CD4-positive, alpha-beta T cell (primary cell): ENCODE measurements around the gene SP6. TPM values are rescaled to one million over a fixed set of nuclear protein-coding genes. Genes with fewer than 3 reads are reported as not detected.

Experiments used
- ATAC-seq: fragments of 200-7000 bp; cut with Tn5 transposase; one replicate; pipeline ENCODE4 v1.10.0; 2022; ENCODE audit warnings: mild to moderate bottlenecking; ENCODE audit not compliant: poor library complexity
- CTCF ChIA-PET: fragments of 350-600 bp; sonication (Branson Sonifier 250); formaldehyde crosslinking; loops from one replicate; lab custom pipeline; 2021; ENCODE audit warnings: antibody characterized with exemption, inconsistent platforms; lab: Charles Lee
- POLR2A ChIA-PET: fragments of 350-600 bp; sonication (Branson Sonifier 250); formaldehyde crosslinking; loops from one replicate; lab custom pipeline; 2021; ENCODE audit warnings: antibody characterized with exemption, inconsistent platforms; lab: Charles Lee
- DNase-seq, 14 experiments: peaks; one replicate each; pipeline ENCODE4 v3.0.0-alpha.2; 2013 to 2020; ENCODE audit warnings: mixed read lengths in 2 of 14
- H3K27ac ChIP-seq, 2 donors: one replicate each; pipeline versions ENCODE4 v1.5.1 to v1.7.0; 2013; ENCODE audit warnings: low read length in 2 of 2, low read depth in 1 of 2, mild to moderate bottlenecking in 1 of 2
- H3K27me3 ChIP-seq, 2 experiments: 1 replicate in 1 of 2; 2 replicates in 1 of 2; pipeline versions ENCODE4 v1.6.1 to v1.7.0; 2013; ENCODE audit warnings: low read length in 2 of 2, control low read depth in 1 of 2, mild to moderate bottlenecking in 1 of 2, moderate library complexity in 1 of 2; ENCODE audit not compliant: insufficient read depth in 2 of 2, control insufficient read depth in 1 of 2
- H3K36me3 ChIP-seq: one replicate; pipeline ENCODE4 v1.6.1; 2013; ENCODE audit warnings: low read length, control low read depth; ENCODE audit not compliant: insufficient read depth
- H3K4me1 ChIP-seq: one replicate; pipeline ENCODE4 v1.6.1; 2013; ENCODE audit warnings: low read length, control low read depth; ENCODE audit not compliant: insufficient read depth
- H3K4me3 ChIP-seq: one replicate; pipeline ENCODE4 v1.5.1; 2013; ENCODE audit warnings: mild to moderate bottlenecking, low read length, moderate library complexity
- H3K9me3 ChIP-seq, 2 experiments: 1 replicate in 1 of 2; 2 replicates in 1 of 2; pipeline versions ENCODE4 v1.6.1 to v1.7.0; 2013; ENCODE audit warnings: low read length in 2 of 2, mild to moderate bottlenecking in 2 of 2, control low read depth in 1 of 2, moderate library complexity in 1 of 2; ENCODE audit not compliant: control insufficient read depth in 1 of 2, insufficient read depth in 1 of 2
- H3K27ac Mint-ChIP-seq: one replicate; pipeline ENCODE4 v1.8.0; 2020; ENCODE audit warnings: mixed read lengths
- H3K27me3 Mint-ChIP-seq: one replicate; pipeline ENCODE4 v1.8.0; 2021; ENCODE audit warnings: mixed read lengths
- H3K36me3 Mint-ChIP-seq: one replicate; pipeline ENCODE4 v1.8.0; 2021; ENCODE audit warnings: low read depth, mixed read lengths
- H3K4me1 Mint-ChIP-seq: one replicate; pipeline ENCODE4 v1.8.0; 2021; ENCODE audit warnings: low read depth, mixed read lengths
- H3K4me3 Mint-ChIP-seq: one replicate; pipeline ENCODE4 v1.8.0; 2020; ENCODE audit warnings: mild to moderate bottlenecking, mixed read lengths
- H3K9me3 Mint-ChIP-seq: one replicate; pipeline ENCODE4 v1.8.0; 2020; ENCODE audit warnings: mixed read lengths
- CTCF ChIP-seq: fragments of 200-600 bp; IDR thresholded peaks from one replicate; pipeline ENCODE4 v1.8.0; 2022; ENCODE audit warnings: antibody characterized with exemption, mild to moderate bottlenecking
- intact Hi-C, 2 experiments: fragments of 100-400 bp; cut with DNase I in 1 of 2; cut with micrococcal nuclease in 1 of 2; formaldehyde crosslinking; loops; one replicate each; pipeline versions ENCODE4 v1.15.1 to v1.9.0; 2023 to 2025; cut with DNase I, micrococcal nuclease
- total RNA-seq, 174 experiments: library from RNA in 2 of 174; stranded (reverse) in 2 of 174; gene quantifications; one replicate each; pipeline ENCODE4 v1.2.3 and lab custom pipeline; 2021 to 2026

SP6 gene
- total RNA-seq, 2 experiments from 2014 or later: 0.17 to 0.27 TPM

- Mint-ChIP-seq H3K27me3 (no peaks in the 10 kb centered on the region), H3K4me1 (peaks cover 63% of the 10 kb centered on the region)
- POLR2A ChIA-PET: interaction anchor here (1.1 to 1.3 kb wide), 2 partner anchors 11 to 56 kb away, joined by 3 to 6 read pairs; partner anchors contain the start of gene SCRN2
Observed at GRCh38 chr17:47897561-47897960, 46.6 kb upstream of the SP6 start.

GRCh38 chr17:47896672-47897490 lies 45.9 kb upstream of the SP6 start:
- H3K27ac Mint-ChIP-seq: peak overlapping the region; percentile 94
- Histone ChIP-seq H3K4me3 (peak overlapping the region; percentile 96), H3K36me3 (peaks cover 36% of the 10 kb centered on the region), H3K27me3 (no peaks in the 10 kb centered on the region), H3K27ac (peak overlapping the region; percentile 95 to 98), H3K9me3 (no peaks in the 10 kb centered on the region), H3K4me1 (peaks cover 38% of the 10 kb centered on the region)
- peaks cover 58% of the 10 kb centered on the region for H3K36me3 Mint-ChIP-seq
- no peak for TF ChIP-seq CTCF
- H3K4me3 Mint-ChIP-seq: peak overlapping the region; percentile 96
- ATAC-seq (no peak), DNase-seq (no peak)
- no peaks in the 10 kb centered on the region for H3K9me3 Mint-ChIP-seq
- CTCF ChIA-PET: interaction anchor here (1.1 kb wide), 1 partner anchor 54 kb away, joined by 3 read pairs; no protein-coding TSS in a partner anchor
- H3K27me3 Mint-ChIP-seq: no peaks in the 10 kb centered on the region
- POLR2A ChIA-PET: interaction anchor here (0.7 to 2.1 kb wide), 6 partner anchors 11 to 74 kb away, joined by 3 to 7 read pairs (median 6); partner anchors contain the start of genes CDK5RAP3 and SCRN2
- intact Hi-C loops: loop anchor here (1.0 to 5.0 kb wide), 4 partner anchors 44 to 245 kb away; partner anchors contain the start of genes PNPO (in 1 of the 2) and SNX11 (in 1 of the 2)
- peaks cover 57% of the 10 kb centered on the region for H3K4me1 Mint-ChIP-seq

More at GRCh38 chr17:47897561-47897960, 46.6 kb upstream of the SP6 start:
- no peaks in the 10 kb centered on the region for H3K9me3 ChIP-seq
- CTCF ChIA-PET: interaction anchor here (1.1 kb wide), 1 partner anchor 55 kb away, joined by 3 read pairs; no protein-coding TSS in a partner anchor
- no peak overlapping the region for H3K4me3 ChIP-seq
- no peaks in the 10 kb centered on the region for H3K27me3 ChIP-seq
- peaks cover 39% of the 10 kb centered on the region for H3K36me3 ChIP-seq
- no peak for DNase-seq
- no peak for ATAC-seq
- TF ChIP-seq CTCF: no peak
- H3K4me1 ChIP-seq: peaks cover 38% of the 10 kb centered on the region
- H3K27ac Mint-ChIP-seq: peak overlapping the region; percentile 94
- intact Hi-C loops: loop anchor here in 1 of 2 experiments (2.0 to 5.0 kb wide), 3 partner anchors 43 to 245 kb away; partner anchors contain the start of genes PNPO and SNX11
- peaks cover 65% of the 10 kb centered on the region for H3K36me3 Mint-ChIP-seq
- H3K4me3 Mint-ChIP-seq: peak overlapping the region; percentile 96
- H3K9me3 Mint-ChIP-seq: no peaks in the 10 kb centered on the region
- no peak overlapping the region for H3K27ac ChIP-seq

- Histone ChIP-seq H3K4me3 (peak within 1 kb of the TSS; percentile 96), H3K4me1 (peaks cover 34% of the 10 kb centered on the region), H3K36me3 (peaks cover 30% of the 10 kb centered on the region), H3K27me3 (no peaks in the 10 kb centered on the region), H3K9me3 (no peaks in the 10 kb centered on the region), H3K27ac (peak within 1 kb of the TSS; percentile 95 to 98)
- H3K36me3 Mint-ChIP-seq: peaks cover 51% of the 10 kb centered on the region
- peaks cover 58% of the 10 kb centered on the region for H3K4me1 Mint-ChIP-seq
- H3K27me3 Mint-ChIP-seq: no peaks in the 10 kb centered on the region
- peak within 1 kb of the TSS; percentile 100 for H3K4me3 Mint-ChIP-seq
- H3K27ac Mint-ChIP-seq: peak within 1 kb of the TSS; percentile 94
- ATAC-seq (peak; percentile 86), DNase-seq (peak; percentile 97 to 100 (median 99))
- POLR2A ChIA-PET: interaction anchor here (0.6 to 2.1 kb wide), 51 partner anchors 8 to 1049 kb away, joined by 3 to 56 read pairs (median 4); partner anchors contain the start of genes ATP5MC1, CDK5RAP3, KPNB1 and LRRC46
- no peaks in the 10 kb centered on the region for H3K9me3 Mint-ChIP-seq
- no peak for TF ChIP-seq CTCF
- CTCF ChIA-PET: interaction anchor here (1.0 to 1.7 kb wide), 7 partner anchors 53 to 75 kb away, joined by 3 to 20 read pairs (median 5); partner anchors contain the start of genes CDK5RAP3, OSBPL7 and SCRN2
- intact Hi-C loops: loop anchor here (1.0 to 5.0 kb wide), 7 partner anchors 45 to 244 kb away; partner anchors contain the start of genes PNPO (in 2 of the 2), CDK5RAP3 (in 1 of the 2), LRRC46 (in 1 of the 2) and MRPL10 (in 1 of the 2)
Observed at GRCh38 chr17:47895856-47896671, 45.1 kb upstream of the SP6 start, which contains the start of gene SP2. TSS of gene SP2 (plus strand) at chr17:47896236. CDS start at chr17:47896287, 51 bp downstream.
